Sigmoid colon (tissue), 7 donors: ENCODE measurements around the gene FAM13C. TPM values are rescaled to one million over a fixed set of nuclear protein-coding genes. Genes with fewer than 3 reads are reported as not detected.

Source experiments
- DNase-seq: peaks from one replicate; pipeline ENCODE4 v3.0.0-alpha.2; 2019
- H3K27ac ChIP-seq, 4 donors: fragments of 200-600 bp; sonication (generic); one replicate each; pipeline ENCODE4 v1.5.1; 2016 to 2019; ENCODE audit warnings: mild to moderate bottlenecking in 1 of 4
- H3K27me3 ChIP-seq, 3 donors: fragments of 200-600 bp; sonication (generic); one replicate each; pipeline ENCODE4 v1.5.1; 2019; ENCODE audit warnings: mild to moderate bottlenecking in 1 of 3
- H3K36me3 ChIP-seq, 4 donors: fragments of 200-600 bp; sonication (generic); one replicate each; pipeline ENCODE4 v1.5.1; 2016 to 2019
- H3K4me1 ChIP-seq, 4 donors: fragments of 200-600 bp; sonication (generic); one replicate each; pipeline ENCODE4 v1.5.1; 2017 to 2019
- H3K4me3 ChIP-seq, 4 donors: fragments of 200-600 bp; sonication (generic); one replicate each; pipeline ENCODE4 v1.5.1; 2017 to 2019; ENCODE audit warnings: mild to moderate bottlenecking in 2 of 4, moderate library complexity in 1 of 4
- H3K9me3 ChIP-seq, 4 donors: fragments of 200-600 bp in 3 of 4; sonication (generic) in 3 of 4; one replicate each; pipeline versions ENCODE4 v1.5.1 to v1.6.1; 2013 to 2019
- CTCF ChIP-seq, 4 experiments: fragments of 450-650 bp in 3 of 4; fragments of 200-600 bp in 1 of 4; IDR thresholded peaks; one replicate each; pipeline ENCODE4 v1.5.1; 2016 to 2019; ENCODE audit warnings: antibody characterized with exemption in 4 of 4, mild to moderate bottlenecking in 3 of 4, moderate library complexity in 2 of 4
- EP300 ChIP-seq, 4 donors: sonication (generic); formaldehyde crosslinking; IDR thresholded peaks; one replicate each; pipeline ENCODE4 v1.6.1; 2017; ENCODE audit warnings: antibody characterized with exemption in 4 of 4
- POLR2A ChIP-seq, 2 donors: fragments of 450-650 bp; IDR thresholded peaks; one replicate each; pipeline ENCODE4 v1.6.1; 2016; ENCODE audit warnings: antibody characterized with exemption in 2 of 2, mild to moderate bottlenecking in 2 of 2, moderate library complexity in 2 of 2
- POLR2AphosphoS5 ChIP-seq, 4 donors: sonication (generic); formaldehyde crosslinking; IDR thresholded peaks; one replicate each; pipeline ENCODE4 v1.6.1; 2017; ENCODE audit warnings: antibody characterized with exemption in 4 of 4
- WGBS, 2 donors: extraction: QIAGEN DNeasy Blood & Tissue Kit; methylation state at CpG; one replicate each; pipeline ENCODE4 v1.1.7; 2013; 5-methylcytosine and 5-hydroxymethylcytosine counted together
- intact Hi-C: fragments of 100-400 bp; cut with DNase I; formaldehyde crosslinking; loops from one replicate; pipeline ENCODE4 v1.15.1; 2023
- polyA plus RNA-seq, 3 donors: library from polyadenylated mRNA; stranded (reverse); fragments of 200-250 nt; gene quantifications; one replicate each; pipeline ENCODE4 v1.2.3, GENCODE V29; 2013
- total RNA-seq, 4 donors: library from RNA; depleted of rRNA; stranded (reverse); fragments of >200 nt; gene quantifications; one replicate each; pipeline ENCODE4 v1.1.0, GENCODE V29; 2016
- donor health status: healthy with polysubstance abuse.
- donor health status: Bipolar disorder and iron deficiency.
- donor health status: healthy.

Gene FAM13C
- total and polyA plus RNA-seq, 7 donors = 0.92 to 33.9 (median 13.8) TPM

GRCh38 chr10:59222788-59223187 is 139.6 kb downstream of the FAM13C start:
- no peaks in the 10 kb centered on the region for H3K9me3 ChIP-seq
- H3K4me1 ChIP-seq = peaks cover 0 to 13% (median 0%) of the 10 kb centered on the region in 4 donors
- intact Hi-C loops = no loop called here
- TF ChIP-seq POLR2A (IDR thresholded peaks at IDR 0.05) (no peak), EP300 (IDR thresholded peaks at IDR 0.05) (no peak), CTCF (IDR thresholded peaks at IDR 0.05) (no peak), POLR2AphosphoS5 (IDR thresholded peaks at IDR 0.05) (no peak)
- H3K27me3 ChIP-seq = no peaks in the 10 kb centered on the region
- DNase-seq = no peak
- no peaks in the 10 kb centered on the region for H3K36me3 ChIP-seq
- no peak overlapping the region for H3K4me3 ChIP-seq
- H3K27ac ChIP-seq = no peak overlapping the region

- no peak for TF ChIP-seq EP300 (IDR thresholded peaks at IDR 0.05)
- TF ChIP-seq POLR2AphosphoS5 (IDR thresholded peaks at IDR 0.05) = no peak
- TF ChIP-seq POLR2A (IDR thresholded peaks at IDR 0.05) = no peak
- no peak for TF ChIP-seq CTCF (IDR thresholded peaks at IDR 0.05)
- Histone ChIP-seq H3K4me3 (no peak overlapping the region), H3K9me3 (no peaks in the 10 kb centered on the region), H3K36me3 (no peaks in the 10 kb centered on the region), H3K4me1 (no peaks in the 10 kb centered on the region), H3K27me3 (no peaks in the 10 kb centered on the region), H3K27ac (no peak overlapping the region)
- intact Hi-C loops = no loop called here
- no peak for DNase-seq
- WGBS, 2 donors = 64 to 71% methylated on average over 4 of the region's 4 CpGs
Observed at GRCh38 chr10:59216178-59216869, 146.0 kb downstream of the FAM13C start.

DNA sequence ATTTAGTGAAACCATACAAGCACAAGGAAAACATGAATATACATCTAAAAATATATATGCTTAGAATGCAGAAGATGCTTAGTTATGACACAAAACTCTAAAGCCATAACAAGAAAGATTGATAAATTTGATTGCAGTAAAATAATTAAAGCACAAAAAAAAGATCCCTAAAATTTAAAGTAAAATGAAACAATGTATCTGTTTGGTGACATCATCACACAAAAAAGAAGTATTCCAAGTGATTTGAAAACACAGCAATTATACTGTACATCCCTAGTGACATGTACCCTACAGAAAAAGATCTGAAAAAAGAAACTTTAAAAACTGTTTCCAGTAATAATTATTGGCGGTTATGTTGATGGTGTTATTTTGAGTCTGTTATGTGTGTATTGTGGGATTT is 148.2 kb downstream of the FAM13C start:
- Histone ChIP-seq H3K27ac (no peak overlapping the region), H3K27me3 (no peaks in the 10 kb centered on the region), H3K4me1 (no peaks in the 10 kb centered on the region), H3K9me3 (no peaks in the 10 kb centered on the region), H3K4me3 (no peak overlapping the region), H3K36me3 (no peaks in the 10 kb centered on the region)
- TF ChIP-seq POLR2A (IDR thresholded peaks at IDR 0.05) = no peak
- TF ChIP-seq CTCF (IDR thresholded peaks at IDR 0.05) = no peak
- TF ChIP-seq POLR2AphosphoS5 (IDR thresholded peaks at IDR 0.05) = no peak
- TF ChIP-seq EP300 (IDR thresholded peaks at IDR 0.05) = no peak
- intact Hi-C loops = no loop called here
- 90 to 94% methylated on average over 1 of the region's 1 CpG for WGBS, 2 donors
- no peak for DNase-seq

DNA sequence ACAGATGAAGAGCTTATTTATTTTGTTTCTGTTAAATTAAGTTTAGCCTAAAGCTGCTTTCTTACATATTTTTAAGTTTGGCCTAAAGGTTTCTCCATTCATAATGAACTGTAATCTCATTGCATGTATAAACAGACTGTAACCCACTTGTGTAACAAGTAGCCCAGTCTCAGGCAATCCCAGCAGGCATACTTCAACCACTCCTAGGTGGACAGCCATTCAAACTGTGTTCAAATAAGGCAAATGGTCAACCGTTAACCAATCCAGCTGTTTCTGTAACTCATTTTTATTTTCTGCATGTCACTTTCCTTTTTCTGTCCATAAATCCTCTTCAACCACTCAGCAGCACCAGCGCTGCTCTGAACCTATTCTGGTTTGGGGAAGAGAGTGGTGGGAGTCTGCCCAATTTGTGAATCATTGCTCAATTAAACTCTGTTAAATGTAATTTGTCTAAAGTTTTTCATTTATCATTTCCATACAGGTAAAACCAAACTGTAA is 150.0 kb downstream of the FAM13C start:
- intact Hi-C loops = no loop called here
- no peak for DNase-seq
- WGBS, 2 donors = 76 to 86% methylated on average over 2 of the region's 2 CpGs
- Histone ChIP-seq H3K4me1 (no peaks in the 10 kb centered on the region), H3K27ac (no peak overlapping the region), H3K36me3 (no peaks in the 10 kb centered on the region), H3K27me3 (no peaks in the 10 kb centered on the region), H3K4me3 (no peak overlapping the region), H3K9me3 (no peaks in the 10 kb centered on the region)
- TF ChIP-seq POLR2AphosphoS5 (IDR thresholded peaks at IDR 0.05) (no peak), POLR2A (IDR thresholded peaks at IDR 0.05) (no peak), CTCF (IDR thresholded peaks at IDR 0.05) (no peak), EP300 (IDR thresholded peaks at IDR 0.05) (no peak)
